ENCODE measurements around the gene ITPR2.

GRCh38 chr12:26872625-26873024, 39.6 kb upstream of the ITPR2 start:
- TF ChIP-seq CTCF (IDR thresholded peaks at IDR 0.05) (no peak), POLR2A (IDR thresholded peaks at IDR 0.05) (no peak)

Data from Peyer's patch (tissue), 4 donors.